A673 (cell line): ENCODE measurements around the gene GRID2. TPM values are rescaled to one million over a fixed set of nuclear protein-coding genes. Genes with fewer than 3 reads are reported as not detected.

Source experiments
- BruUV-seq: library from RNA; stranded (reverse); fragments of 400-500 nt; replicated peaks from 2 replicates; lab custom pipeline; 2021; lab: Mats Ljungman, UMichigan
- CTCF ChIA-PET: fragments of 300-600 bp; sonication (Branson Sonifier 250); formaldehyde crosslinking; loops from one replicate; lab custom pipeline; 2022; ENCODE audit warnings: antibody characterized with exemption; lab: Charles Lee
- POLR2A ChIA-PET: fragments of 300-600 bp; sonication (Branson Sonifier 250); formaldehyde crosslinking; loops from one replicate; lab custom pipeline; 2022; ENCODE audit warnings: antibody characterized with exemption; ENCODE audit not compliant: low non-redundant PET; lab: Charles Lee
- DNase-seq: peaks from one replicate; pipeline ENCODE4 v3.0.0-alpha.2; 2015; ENCODE audit warnings: low spot score
- H3K27ac ChIP-seq: fragments of 200-600 bp; sonication (generic); 2 replicates; pipeline ENCODE4 v1.5.1; 2016; ENCODE audit warnings: mixed run types, low read depth, mild to moderate bottlenecking, mixed read lengths, antibody characterized with exemption, low read length; ENCODE audit not compliant: poor library complexity, severe bottlenecking
- H3K27me3 ChIP-seq: fragments of 200-600 bp; sonication (generic); replicated peaks from 2 replicates; pipeline ENCODE4 v1.6.1; 2017; ENCODE audit warnings: mixed run types, low read depth, mild to moderate bottlenecking, mixed read lengths, antibody characterized with exemption, low read length; ENCODE audit not compliant: insufficient read depth, poor library complexity
- H3K36me3 ChIP-seq: fragments of 200-600 bp; sonication (generic); 2 replicates; pipeline ENCODE4 v1.6.1; 2016; ENCODE audit warnings: mixed run types, mild to moderate bottlenecking, mixed read lengths, antibody characterized with exemption, low read length; ENCODE audit not compliant: insufficient read depth, poor library complexity, severe bottlenecking
- H3K4me1 ChIP-seq: fragments of 200-600 bp; sonication (generic); 2 replicates; pipeline ENCODE4 v1.6.1; 2017; ENCODE audit warnings: mixed run types, mild to moderate bottlenecking, mixed read lengths, antibody characterized with exemption, low read length; ENCODE audit not compliant: insufficient read depth, poor library complexity, severe bottlenecking
- H3K4me3 ChIP-seq: fragments of 200-600 bp; sonication (generic); 2 replicates; pipeline ENCODE4 v1.5.1; 2016; ENCODE audit warnings: low read depth, mixed run types, mild to moderate bottlenecking, mixed read lengths, low read length; ENCODE audit not compliant: poor library complexity, severe bottlenecking
- H3K9me3 ChIP-seq: fragments of 200-600 bp; sonication (generic); 2 replicates; pipeline ENCODE4 v1.6.1; 2016; ENCODE audit warnings: mixed run types, low read depth, mild to moderate bottlenecking, mixed read lengths, antibody characterized with exemption, low read length; ENCODE audit not compliant: poor library complexity, severe bottlenecking
- EZH2 ChIP-seq: fragments of 200-600 bp; sonication (generic); IDR thresholded peaks from 2 replicates; pipeline ENCODE4 v1.6.1; 2017; ENCODE audit warnings: borderline replicate concordance, low read depth, mild to moderate bottlenecking, mixed read lengths, antibody characterized with exemption, low read length; ENCODE audit not compliant: poor library complexity, severe bottlenecking
- intact Hi-C: fragments of 100-400 bp; cut with micrococcal nuclease; formaldehyde crosslinking; loops from one replicate; pipeline ENCODE4 v1.10.0; 2022; ENCODE audit not compliant: unreplicated experiment
- total RNA-seq: library from RNA; stranded (reverse); gene quantifications from 2 replicates; pipeline ENCODE4 v1.2.3, GENCODE V29; 2021
- TF ChIP-seq, protein P1 (sequence below): fragments of 300-800, 200-600 bp; sonication (generic); conservative IDR thresholded peaks from 2 replicates; pipeline ENCODE4 v1.5.1; 2017; ENCODE audit warnings: low read depth, mild to moderate bottlenecking, antibody characterized with exemption, low read length, moderate library complexity, mixed read lengths

Gene GRID2
- total RNA-seq, 1 experiment from 2014 or later = not detected

DNA sequence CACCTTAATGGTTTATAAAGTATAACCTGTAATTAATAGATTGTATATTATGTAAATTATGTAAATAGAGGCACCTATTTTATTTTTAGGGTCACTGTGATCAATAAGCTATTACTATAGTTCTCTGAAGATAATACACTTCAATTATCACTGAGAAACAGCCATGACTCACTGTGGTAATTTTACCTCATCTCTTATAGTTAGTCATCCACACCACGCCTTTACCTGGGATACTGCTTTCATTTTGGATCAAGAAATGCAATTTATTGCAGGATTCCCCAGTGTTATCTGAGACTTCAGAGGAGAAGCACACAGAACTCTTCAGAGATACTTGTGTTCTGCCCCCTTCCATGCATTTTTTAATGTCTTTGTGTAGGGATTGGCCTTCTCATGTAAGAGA is 1176.7 kb downstream of the GRID2 start:
- no peaks in the 10 kb centered on the region for H3K4me1 ChIP-seq
- BruUV-seq = no TSS peak

DNA sequence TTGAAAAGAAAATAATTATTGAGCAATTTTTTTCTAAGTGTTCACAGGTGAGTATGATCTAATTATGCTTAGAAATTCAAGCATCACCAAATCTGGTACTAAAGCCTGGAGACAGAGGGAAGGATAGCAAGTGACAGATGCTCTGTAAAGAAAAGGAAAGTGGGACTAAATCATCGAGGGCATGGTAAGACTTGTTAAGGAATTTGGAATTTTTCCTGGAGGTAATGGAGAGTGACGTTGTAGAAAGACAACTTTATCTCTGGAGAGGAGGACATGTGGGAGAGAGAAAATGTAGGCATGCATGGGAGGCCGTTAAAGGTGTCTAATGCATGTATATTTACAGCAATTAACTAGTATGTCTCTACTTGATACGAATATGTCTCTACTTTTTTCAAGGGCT is 1191.6 kb downstream of the GRID2 start:
- no peaks in the 10 kb centered on the region for H3K27me3 ChIP-seq
- ChIA-PET POLR2A (no interaction called here), CTCF (no interaction called here)
- H3K36me3 ChIP-seq = no peaks in the 10 kb centered on the region
- H3K9me3 ChIP-seq = no peaks in the 10 kb centered on the region
- intact Hi-C loops = no loop called here
- BruUV-seq = no TSS peak
- no peak overlapping the region for H3K27ac ChIP-seq
- H3K4me1 ChIP-seq = no peaks in the 10 kb centered on the region
- DNase-seq = no peak
- H3K4me3 ChIP-seq = no peak overlapping the region
- TF ChIP-seq, protein P1, sequence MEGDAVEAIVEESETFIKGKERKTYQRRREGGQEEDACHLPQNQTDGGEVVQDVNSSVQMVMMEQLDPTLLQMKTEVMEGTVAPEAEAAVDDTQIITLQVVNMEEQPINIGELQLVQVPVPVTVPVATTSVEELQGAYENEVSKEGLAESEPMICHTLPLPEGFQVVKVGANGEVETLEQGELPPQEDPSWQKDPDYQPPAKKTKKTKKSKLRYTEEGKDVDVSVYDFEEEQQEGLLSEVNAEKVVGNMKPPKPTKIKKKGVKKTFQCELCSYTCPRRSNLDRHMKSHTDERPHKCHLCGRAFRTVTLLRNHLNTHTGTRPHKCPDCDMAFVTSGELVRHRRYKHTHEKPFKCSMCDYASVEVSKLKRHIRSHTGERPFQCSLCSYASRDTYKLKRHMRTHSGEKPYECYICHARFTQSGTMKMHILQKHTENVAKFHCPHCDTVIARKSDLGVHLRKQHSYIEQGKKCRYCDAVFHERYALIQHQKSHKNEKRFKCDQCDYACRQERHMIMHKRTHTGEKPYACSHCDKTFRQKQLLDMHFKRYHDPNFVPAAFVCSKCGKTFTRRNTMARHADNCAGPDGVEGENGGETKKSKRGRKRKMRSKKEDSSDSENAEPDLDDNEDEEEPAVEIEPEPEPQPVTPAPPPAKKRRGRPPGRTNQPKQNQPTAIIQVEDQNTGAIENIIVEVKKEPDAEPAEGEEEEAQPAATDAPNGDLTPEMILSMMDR = no peak
- no peak for TF ChIP-seq EZH2

More for the DNA sequence above, 1176.7 kb downstream of the GRID2 start:
- CTCF ChIA-PET = no interaction called here
- H3K36me3 ChIP-seq = no peaks in the 10 kb centered on the region
- DNase-seq = no peak
- H3K27me3 ChIP-seq = no peaks in the 10 kb centered on the region
- POLR2A ChIA-PET = no interaction called here
- intact Hi-C loops = no loop called here
- no peaks in the 10 kb centered on the region for H3K9me3 ChIP-seq
- TF ChIP-seq EZH2 = no peak
- TF ChIP-seq, protein P1 = no peak
- no peak overlapping the region for H3K4me3 ChIP-seq
- no peak overlapping the region for H3K27ac ChIP-seq

DNA sequence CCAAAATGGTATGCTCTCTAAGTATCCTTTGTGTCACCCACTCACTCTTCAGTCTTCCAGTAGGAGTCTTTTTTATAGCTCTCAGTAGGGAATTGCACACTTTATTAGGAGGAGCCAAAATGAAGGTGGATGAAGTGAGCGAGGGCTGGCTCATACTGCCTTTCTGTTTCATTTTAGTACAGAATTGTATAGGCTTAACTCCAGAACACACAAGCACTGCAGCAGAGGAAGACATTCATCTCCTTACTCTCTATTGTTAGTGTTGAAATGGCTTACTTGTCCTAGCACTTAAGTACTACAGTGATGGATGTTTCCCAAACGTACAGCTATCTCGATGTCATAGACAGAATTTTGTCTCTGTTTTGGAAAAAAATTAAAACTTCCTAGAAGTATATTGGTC is 1197.5 kb downstream of the GRID2 start:
- POLR2A ChIA-PET = no interaction called here
- no TSS peak for BruUV-seq
- Histone ChIP-seq H3K9me3 (no peaks in the 10 kb centered on the region), H3K27me3 (no peaks in the 10 kb centered on the region), H3K36me3 (no peaks in the 10 kb centered on the region), H3K27ac (no peak overlapping the region), H3K4me3 (no peak overlapping the region), H3K4me1 (no peaks in the 10 kb centered on the region)
- intact Hi-C loops = no loop called here
- TF ChIP-seq, protein P1 = no peak
- TF ChIP-seq EZH2 = no peak
- CTCF ChIA-PET = no interaction called here
- DNase-seq = peak; percentile 11
